SIG-M5 (cell line): Measurements from ENCODE around the gene TREH.

Source experiments
- DNase-seq: peaks from one replicate; lab custom pipeline; 2025; lab: John Stamatoyannopoulos, UW

TREH gene

DNA sequence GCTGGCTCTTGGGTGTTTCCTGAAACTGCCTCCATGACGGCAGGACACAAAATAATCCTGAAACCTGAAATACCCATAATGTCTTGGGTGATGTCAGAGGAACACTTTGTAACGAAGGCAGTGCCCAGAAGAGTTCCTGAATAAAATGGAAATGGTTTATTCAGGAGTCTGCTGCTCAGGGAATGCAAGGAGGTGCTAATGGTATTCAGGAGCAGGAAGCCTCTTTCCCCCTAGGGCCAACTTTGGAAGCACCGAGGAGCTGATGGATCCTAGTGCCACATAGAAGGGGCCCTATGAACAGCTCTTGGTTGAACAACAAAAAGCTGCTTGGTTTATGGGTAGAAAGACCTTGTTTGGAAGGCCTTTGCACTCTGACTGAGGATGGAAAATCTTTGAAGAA lies 15.5 kb downstream of the TREH start:
- DNase-seq = no peak

DNA sequence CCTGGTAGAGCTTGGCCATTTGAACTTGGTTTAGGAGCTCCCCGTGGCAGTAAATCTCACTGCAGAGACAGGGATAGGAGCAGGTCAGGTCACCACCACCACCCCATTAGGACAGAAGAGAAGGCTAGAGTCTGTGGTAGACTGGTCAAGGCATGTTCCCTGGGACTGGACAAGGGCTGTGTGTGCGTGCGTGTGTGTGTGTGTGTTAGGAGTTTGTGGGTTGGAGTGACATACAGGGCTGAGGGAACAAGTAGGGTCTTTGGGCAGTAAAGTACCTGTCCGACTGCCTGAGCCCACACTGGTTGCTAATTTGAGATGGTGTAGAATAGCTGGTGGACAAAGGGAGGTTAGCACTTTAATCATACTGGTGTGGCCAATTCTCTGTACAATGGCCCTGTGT lies 16.1 kb downstream of the TREH start:
- no peak for DNase-seq

DNA sequence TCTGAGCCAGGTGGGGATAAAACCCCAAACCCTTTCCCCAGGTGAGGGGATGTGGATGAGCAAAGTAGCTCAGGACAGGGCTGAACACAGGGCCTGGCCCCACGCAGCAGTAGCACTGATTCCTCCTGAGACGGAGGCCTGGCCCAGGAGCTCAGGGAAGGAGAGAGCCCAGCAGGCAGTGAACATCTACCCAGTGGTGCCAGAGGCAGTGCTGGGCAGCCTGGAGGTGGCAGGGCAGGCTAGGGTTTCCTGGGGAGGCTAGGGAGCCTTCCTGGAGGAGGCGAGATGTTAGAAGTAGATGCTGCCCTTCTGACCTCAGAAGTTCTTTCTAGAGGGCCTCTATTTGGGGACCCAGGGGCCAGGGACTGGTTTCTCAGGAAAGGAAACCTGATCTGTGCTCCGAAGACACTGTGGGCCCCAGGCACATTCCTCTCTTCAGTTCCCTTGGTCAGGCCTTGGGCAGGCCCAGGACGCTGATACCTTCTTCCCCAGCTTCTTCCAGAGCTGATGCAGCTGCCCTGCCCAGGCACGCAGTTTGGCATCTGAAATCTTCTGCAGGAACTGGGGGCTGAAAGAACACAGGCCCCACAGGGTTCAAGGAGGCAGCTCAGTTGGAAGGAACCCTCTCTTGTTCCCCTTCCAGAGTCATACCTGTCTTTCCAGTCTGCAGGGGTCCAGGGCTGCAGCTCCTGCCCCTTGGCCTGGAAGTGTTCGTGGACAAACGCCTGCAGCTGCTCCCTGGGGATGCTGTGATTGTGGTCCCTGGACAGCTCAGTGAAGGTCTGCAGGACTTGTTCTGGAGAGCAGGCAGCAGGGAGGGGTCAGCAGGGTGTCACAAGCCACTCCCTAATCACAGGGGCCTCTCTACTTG lies 16.8 kb downstream of the TREH start:
- no peak for DNase-seq

DNA sequence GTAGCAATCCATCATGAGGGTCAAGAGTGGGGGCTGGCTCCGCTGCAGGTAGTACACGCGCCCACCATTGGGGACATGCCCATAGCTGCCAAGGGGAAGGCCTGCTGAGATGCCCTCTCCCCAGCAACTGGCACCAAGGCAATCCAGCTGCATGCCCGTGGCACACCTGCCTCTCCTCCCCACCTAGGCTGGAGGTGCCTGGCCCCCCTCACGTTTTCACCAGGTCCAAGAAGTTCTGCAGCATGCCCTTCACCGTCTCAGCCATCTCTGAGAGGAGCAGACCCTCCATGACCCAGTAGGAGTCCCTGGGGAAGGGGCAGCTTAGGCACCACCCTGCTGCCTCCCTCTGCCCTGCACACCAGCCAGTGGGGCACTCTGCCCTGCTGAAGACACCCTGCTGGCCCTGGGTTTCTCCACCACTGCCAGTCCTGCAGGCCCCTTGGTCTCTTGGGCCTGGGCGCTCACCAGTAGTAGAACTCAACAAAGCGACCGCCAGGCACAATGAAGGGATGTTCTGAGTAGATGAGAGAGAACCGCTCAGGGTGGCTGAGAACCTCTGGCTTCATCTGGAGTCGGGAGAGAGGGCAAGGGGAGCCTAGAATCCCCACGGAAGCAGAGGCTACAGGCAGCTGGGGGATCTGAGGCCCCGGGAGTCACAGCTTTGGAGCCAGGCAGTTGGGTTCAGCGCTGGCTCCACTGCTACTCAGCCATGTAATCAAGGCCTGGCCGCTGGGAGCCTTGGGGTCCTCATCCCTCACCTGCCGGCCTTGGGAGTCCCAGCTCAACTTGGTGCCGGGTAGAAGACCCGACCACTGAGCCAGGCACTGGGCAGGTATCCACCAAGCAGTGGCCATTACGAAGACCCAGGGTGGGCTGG lies 17.8 kb downstream of the TREH start:
- no peak for DNase-seq

GRCh38 chr11:118660681-118661424 lies 18.6 kb downstream of the TREH start:
- no peak for DNase-seq

DNA sequence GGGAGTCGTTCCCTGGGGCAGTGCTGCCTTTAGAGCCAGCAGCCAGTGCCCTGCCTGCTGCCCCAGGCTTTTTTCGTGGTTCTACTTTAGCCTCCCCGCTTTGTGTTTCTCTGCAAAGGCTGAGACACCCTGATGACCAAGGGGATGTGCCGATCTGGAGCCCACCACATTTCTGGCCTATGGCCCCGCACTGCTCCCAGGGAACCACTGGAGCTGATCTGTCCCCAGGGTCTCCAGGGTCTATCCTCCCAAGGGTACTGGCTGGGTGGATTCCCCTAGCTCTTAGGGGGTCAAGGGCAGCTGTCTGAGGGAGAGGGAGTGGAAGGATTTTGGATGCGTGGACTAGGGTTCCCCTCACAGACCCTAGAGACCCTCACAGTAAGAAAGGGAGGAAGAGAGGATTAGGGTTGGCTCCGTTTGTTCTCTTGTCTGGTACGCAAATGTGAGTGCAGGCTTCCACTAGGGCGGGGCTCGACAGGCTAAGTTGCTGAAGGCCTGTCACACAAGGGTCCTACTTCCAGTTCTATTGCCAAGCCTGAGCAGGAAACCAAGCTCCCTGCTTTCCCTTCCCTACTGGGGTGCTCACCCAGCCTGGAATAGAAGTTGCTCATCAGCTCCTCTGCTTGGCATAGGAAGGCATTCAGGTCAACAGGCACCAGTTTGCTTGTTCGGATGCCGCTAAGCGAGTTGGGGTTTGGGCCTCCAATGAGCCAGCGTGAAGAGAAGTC lies 19.3 kb downstream of the TREH start:
- DNase-seq = no peak

DNA sequence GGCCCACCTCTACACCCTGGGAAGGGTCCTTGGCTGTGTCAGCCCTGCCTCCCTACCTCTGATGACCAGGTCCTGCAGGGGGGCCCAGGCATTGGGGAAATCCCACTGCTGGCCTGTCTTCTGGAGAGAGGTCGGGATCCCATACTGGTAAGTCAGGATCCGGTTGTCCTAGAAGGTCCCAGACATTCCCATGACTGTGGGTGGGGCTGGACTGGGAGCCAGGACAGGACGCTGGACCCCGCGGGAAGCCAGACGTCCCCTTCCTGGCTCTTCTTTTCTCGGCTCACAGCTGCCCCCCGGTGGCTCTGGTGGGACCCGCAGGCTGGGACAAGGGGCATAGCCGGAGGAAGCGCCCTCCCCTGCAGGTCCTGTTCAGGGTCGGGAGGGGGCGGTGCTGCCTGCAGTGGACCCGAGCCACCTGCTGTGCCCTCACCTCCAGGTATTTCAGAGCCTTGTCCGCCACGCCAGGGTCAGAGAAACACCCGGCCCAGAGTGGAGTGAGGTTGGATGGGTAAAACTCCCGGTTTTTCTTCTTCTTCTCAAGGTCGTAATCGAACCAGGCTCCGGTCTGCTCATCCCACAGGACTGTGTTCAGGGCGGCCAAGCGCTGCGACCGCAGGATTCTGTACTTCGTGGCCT lies 20.0 kb downstream of the TREH start:
- no peak for DNase-seq

- DNase-seq = no peak
These were observed 20.8 kb downstream of the TREH start for GRCh38 chr11:118658429-118659313.

DNA sequence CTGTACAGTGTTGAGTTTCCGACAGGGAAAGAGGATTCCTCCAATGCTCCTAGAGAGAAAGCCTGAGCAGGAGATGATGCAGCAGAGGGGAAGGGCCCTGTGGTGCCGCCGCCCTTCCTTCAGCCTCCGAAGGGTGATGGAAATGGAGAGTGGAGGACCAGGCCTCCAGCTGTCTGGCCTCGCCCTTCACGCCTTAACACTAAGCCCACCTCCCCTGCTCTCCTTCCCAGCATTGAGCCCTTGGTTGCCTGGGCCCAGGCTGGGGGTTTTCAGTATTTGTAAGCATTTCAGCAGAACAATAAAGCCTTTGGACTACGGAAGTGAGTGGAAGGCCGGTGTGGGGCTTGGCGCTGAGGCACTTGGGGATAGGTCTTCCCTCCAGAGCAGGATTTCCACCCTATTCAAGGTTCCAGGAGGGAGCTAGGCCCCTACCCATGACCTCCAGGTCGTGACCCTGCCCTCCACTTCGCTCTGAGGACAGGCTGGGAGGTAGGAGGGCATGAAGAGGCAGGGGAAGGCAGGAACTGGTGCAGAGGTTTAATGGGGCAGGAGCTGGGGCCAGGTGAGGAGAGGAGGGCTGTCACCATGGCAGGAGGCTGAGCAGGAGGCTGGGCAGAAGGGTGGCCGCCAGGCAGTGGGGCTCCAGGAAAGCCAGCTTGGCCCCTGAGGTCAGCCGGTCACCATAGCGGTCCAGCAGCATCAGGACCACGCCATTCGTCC lies 21.6 kb downstream of the TREH start:
- no peak for DNase-seq

GRCh38 chr11:118657238-118657637 lies 22.2 kb downstream of the TREH start:
- DNase-seq = no peak

DNA sequence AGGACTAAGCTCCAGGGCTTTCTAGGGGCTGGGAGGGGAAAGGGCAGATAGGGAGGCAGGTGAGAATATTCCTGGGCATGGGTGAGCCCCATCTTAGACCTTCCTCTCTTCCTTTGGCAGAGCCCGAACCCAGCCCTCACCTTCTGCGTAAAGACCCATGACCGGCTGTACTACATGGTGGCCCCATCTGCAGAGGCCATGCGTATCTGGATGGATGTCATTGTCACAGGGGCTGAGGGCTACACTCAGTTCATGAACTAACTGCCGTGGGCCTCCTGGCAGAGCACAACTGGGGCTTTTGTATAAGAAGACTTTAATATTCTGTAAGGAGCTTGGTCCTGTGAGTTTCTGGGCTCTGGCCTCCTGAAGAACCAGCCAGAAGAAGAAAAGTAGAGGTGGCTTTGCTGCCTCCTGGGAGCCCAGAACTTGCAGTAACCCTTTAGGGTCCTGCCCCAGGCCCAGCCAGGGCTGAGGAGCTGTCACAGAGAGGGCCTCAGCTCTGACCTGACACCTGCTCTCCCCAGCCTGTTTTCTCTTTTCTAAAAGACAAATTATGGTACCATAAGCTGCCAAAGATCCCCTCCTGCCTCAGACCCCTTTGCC lies 22.8 kb downstream of the TREH start:
- DNase-seq = no peak

- no peak for DNase-seq
These were observed 23.8 kb downstream of the TREH start for GRCh38 chr11:118655486-118656190.

DNA sequence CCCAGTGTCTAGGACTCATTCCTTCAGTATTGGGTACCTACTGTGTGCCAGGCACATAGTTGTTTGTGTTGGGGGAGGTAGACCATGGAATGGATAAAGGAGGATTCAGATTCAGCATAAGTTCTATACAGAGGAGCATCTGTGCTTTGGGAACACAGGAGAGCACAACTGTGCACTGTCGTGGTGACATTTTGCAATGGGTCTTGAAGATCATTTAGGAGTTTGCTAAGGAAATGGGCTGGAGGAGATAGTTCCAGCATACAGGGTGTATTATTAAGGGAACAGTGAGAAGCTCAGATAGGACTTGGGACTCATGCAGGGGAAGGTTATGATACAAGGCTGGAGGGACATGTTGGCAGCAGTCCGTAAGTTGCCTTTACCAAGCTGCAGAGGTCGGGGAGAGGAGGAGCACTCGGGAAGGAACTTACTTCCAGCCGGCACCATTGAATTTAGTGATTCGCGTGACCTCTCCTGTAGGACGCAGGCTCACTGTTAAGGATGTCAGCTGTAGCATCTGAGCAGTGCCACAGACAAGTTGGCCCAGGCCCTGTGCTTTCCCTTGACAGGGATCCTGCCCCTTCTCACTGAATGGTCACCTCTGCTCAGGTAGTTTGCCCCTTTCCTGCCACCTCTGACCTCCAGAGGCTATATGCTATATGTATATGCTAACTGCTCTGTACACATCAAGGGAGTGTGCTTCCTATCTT lies 25.6 kb downstream of the TREH start:
- DNase-seq = no peak

DNA sequence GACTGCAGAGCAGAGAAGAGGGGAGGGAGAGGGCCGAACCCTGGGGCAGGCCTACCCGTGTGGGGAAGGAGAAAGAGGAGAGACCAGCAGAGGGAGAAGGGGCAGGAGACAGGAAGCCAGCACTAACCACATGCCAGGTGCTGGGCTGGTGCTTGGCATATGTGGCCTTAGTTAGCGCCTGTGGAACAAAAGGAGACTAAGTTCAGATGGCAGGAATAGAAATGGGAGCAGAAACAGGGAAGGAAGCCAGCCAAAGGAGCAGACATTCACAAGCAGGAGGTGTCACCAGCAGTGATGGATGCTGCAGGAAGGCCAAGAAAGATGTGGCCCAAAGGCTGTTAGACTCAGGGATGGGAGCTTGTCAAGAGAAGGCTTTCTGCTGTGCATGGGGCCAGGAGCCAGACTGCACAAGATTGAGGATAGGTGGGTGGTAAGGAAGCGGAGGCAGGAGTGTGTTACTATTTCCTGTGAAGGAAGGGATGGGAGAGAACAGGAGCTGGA lies 26.7 kb downstream of the TREH start:
- no peak for DNase-seq

- DNase-seq = no peak
These were observed 27.6 kb downstream of the TREH start for GRCh38 chr11:118651820-118652219.

DNA sequence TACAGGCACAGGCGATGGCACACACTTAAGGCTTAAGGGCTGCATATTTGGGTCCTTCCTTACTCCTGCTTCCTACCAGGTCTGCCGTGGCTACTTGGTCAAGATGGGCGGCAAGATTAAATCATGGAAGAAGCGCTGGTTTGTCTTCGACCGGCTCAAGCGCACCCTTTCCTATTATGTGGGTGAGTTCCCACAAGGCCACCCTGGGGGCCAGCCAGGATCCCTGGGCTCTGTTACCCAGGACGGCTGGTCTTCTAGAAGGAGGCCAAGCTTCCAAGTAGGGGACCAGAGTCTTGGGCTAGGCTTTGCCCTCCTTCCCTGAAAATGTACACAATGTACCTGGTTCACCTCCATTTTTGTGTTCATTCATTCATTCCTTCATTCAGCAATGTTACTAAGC lies 29.1 kb downstream of the TREH start:
- DNase-seq = no peak

- no peak for DNase-seq
These were observed 29.5 kb downstream of the TREH start for GRCh38 chr11:118649941-118650340.

DNA sequence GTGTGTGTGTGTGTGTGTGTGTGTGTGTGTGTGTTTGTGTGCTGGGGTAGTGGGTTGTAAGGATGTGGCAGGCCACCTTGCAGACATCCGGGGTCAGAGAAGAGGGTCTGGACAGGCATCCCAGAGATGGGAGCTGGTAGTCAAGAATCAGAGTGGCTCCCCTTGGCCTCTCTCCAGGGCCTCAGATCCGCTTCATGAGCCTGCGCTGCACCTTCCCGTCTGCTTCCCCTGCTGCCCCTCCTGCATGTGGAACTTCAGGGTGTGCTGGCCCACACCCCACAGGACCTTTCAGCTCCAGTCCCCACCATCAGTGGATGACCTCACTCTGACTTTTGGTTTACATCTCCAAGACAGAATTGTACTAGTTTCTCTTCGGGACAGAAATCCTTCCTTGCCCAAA lies 31.2 kb downstream of the TREH start:
- DNase-seq = no peak
